Stimulated activated CD4-positive, alpha-beta T cell treated with anti-CD3 and anti-CD28 coated beads, TNF-alpha, amount 100 ng/mL, for 24 hours (primary cell): ENCODE data around the gene SLC25A13.
A peak's percentile ranks its signal among the peaks of the same experiment; 100 is the strongest.
"Not testable (repeated sequence)": the region's sequence is repeated elsewhere in the genome, so short reads cannot be mapped to it uniquely, and the experiment has no call there.

Source experiments
- DNase-seq, 3 experiments: peaks; one replicate each; pipeline ENCODE4 v3.0.0-alpha.2; 2020; ENCODE audit warnings: low read depth in 3 of 3

SLC25A13 gene, protein sequence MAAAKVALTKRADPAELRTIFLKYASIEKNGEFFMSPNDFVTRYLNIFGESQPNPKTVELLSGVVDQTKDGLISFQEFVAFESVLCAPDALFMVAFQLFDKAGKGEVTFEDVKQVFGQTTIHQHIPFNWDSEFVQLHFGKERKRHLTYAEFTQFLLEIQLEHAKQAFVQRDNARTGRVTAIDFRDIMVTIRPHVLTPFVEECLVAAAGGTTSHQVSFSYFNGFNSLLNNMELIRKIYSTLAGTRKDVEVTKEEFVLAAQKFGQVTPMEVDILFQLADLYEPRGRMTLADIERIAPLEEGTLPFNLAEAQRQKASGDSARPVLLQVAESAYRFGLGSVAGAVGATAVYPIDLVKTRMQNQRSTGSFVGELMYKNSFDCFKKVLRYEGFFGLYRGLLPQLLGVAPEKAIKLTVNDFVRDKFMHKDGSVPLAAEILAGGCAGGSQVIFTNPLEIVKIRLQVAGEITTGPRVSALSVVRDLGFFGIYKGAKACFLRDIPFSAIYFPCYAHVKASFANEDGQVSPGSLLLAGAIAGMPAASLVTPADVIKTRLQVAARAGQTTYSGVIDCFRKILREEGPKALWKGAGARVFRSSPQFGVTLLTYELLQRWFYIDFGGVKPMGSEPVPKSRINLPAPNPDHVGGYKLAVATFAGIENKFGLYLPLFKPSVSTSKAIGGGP

DNA sequence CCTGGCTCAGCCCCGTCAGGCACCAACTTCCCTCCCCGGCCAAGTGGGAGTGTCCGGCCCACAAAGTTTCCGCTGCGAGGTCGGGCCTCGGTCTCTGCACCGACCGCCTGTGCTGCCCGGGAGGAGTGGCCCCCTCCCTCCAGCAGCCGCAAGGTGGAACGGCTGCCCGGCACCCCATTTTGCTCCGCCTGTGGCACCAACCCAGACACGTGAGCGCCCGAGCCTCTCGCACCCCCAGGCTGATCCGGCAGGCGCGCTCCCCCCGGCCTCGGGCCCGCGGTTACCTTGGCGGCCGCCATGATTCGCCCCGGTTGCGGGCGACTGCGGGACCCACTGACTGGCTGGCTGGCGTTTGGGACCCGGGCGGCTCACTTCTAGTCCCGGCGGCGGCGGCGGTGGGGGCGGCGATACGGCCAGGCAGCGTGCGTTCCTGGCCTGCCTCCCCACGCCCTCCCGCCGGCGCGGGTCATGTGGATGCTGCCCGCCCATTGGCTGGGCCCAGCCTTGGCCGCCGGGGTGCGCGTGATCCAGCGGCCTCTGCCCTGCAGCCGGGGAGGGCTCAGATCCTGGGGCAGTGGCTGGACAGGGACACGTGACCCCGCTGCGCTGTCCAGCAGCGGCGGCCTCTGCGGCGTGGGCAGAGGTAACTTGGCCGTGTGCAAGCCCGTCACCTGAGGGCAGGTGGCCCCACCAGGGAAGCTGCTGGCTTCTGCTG, at the start of gene SLC25A13:
Gene SLC25A13 (minus strand): TSS at position 441 of the 715 bp plus-strand sequence. CDS start 142 bp downstream, at position 299.
- peak; percentile 34 to 71 (median 46) for DNase-seq

DNA sequence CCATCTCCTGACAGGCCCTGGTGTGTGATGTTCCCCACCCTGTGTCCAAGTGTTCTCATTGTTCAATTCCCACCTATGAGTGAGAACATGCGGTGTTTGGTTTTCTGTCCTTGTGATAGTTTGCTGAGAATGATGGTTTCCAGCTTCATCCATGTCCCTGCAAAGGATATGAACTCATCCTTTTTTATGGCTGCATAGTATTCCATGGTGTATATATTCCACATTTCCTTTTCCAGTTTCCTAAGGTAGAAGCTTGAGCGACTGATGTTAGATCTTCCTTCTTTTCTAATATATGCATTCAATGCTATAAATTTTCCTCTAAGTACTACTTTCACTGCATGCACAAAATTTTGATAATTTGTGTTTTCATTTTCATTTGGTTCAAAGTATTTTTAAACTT, 44.0 kb upstream of the SLC25A13 start:
- not testable (repeated sequence) for DNase-seq

DNA sequence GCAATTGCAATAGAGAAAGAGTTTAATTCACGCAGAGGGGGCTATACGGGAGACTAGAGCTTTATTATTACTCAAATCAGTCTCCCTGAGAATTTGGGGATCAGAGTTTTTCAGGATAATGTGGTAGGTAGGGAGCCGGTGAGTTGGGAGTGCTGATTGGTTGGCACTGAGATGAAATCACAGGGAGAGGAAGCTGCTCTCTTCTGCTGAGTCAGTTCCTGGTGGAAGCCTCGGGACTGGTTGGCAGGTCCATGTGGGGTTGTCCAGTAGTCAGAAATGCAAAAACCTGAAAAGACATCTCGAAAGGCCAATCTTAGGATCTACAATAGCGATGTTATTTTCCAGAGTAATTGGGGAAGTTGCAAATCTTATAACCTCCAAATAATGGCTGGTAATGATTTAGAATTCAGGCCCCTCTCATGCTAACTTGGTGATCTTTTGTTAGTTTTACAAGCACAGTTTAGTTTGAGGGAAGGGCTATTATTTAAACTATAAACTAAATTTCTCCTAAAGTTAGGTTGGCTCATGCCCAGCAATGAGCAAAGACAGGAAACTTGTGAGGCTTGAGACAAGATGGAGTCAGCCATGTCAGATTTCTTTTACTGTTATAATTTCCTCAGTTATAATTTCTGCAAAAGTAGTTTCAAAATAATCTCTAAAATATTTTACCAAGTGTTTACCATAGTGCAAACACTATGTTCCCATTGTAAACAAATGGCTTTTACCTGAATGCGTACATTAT, 39.4 kb upstream of the SLC25A13 start:
- no peak for DNase-seq

DNA sequence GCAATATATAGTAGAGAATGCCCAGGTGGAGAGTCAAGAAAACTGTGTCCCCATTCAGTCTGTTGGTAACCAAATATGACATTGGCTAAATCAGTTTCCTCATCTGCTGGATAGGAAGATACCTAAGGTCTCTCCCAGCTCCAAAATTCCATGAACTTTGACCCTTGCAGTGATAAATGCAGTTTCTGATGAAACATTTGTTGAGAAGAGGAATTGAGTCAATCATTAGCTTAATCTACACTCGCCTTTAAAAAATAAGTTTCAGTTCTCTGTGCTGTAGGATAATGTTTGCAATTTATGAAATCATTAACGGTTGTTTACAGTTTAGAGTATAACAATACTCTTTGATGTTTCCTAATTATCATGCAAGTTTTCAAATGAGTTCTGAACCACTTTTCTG, 38.0 kb upstream of the SLC25A13 start:
- DNase-seq: no peak

DNA sequence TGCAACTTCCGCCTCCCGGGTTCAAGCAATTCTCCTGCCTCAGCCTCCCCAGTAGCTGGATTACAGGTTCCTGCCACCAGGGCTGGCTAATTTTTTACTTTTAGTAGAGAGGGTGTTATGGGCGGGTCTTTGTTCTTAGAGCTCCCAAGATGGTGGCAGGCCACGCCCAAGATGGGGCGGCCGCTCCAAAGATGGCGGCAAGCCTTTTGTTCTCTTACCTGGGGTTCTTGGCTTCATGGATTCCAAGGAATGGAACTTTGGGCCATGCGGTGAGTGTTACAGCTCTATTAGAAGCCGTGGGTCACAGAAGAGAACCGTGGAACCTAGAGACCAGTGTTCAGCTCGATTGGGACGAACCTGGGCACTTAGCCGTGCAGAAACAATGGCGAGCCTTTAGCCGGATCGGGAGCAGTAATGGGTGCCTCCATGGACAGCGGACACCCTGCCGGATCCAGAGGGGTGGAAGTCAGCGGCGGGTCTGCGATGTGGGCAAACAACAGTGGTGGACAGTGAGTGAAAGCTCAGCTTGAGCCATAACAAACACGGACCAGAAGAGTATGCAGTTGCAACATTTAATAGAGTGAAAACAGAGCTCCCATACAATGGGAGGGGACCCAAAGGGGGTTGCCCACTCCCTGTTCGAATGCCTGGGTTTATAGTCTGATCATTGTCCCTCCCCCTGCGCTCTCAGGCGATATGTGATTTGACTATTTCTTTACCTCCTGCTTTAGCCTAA, 36.5 kb upstream of the SLC25A13 start:
- not testable (repeated sequence) for DNase-seq

DNA sequence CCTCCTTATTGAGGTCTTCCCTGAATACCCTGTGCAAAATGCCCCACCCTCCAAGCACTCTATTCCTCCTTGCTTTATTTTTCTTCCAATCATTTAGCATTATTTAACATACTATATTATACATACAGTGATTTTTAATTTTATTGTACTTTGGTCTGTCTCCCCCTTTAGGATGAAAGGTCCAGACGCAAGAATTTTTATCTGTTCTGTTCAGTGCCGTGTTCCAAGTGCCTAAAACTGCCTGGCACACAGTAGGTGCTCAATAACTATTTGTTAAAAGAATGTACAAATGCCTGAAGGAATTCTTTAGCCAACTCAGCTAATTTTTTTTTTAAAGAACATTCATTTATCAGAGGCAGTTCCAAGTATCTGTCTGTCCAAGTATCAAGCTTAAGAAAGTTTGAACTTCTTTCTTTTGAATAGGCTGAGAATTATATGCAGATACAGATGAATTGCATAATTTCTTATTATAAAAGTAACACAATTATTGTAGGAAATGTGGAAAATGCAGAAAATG, 34.1 kb upstream of the SLC25A13 start:
- DNase-seq: no peak

DNA sequence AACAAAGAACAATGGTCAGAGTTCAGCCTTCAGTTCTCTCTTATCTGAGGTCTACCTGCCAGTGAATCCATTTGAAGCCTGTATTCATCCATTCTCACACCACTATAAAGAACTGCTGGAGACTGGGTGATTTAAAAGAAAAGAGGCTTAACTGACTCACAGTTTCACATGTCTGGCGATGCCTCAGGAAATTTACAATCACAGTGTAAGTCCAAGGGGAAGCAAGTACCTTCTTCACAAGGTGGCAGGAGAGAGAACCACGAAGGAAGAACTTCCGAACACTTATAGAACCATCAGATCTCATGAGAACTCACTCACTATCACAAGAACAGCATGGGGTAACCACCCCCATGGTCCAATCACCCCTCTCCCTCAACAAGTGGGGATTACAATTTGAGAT, 33.0 kb upstream of the SLC25A13 start:
- no peak for DNase-seq

DNA sequence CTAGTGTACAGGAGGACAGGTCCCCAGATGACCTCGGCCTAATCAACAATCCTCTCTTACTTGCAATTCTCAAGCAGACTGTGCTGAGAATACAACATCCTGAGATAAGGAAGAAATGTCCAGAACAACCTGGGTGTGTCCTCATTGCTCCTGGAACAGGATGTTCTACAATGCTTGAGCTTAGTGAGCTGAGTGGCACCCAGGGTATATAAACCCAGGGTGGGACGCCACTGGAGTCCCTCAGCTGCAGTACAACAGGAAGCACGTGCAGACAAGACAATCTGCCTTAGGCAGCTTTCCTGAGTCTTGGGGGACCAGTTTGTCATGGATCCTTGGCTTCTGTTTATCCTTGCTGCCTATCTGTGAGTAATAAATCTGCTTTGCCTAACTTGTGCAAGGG, 27.7 kb upstream of the SLC25A13 start:
- no peak for DNase-seq

DNA sequence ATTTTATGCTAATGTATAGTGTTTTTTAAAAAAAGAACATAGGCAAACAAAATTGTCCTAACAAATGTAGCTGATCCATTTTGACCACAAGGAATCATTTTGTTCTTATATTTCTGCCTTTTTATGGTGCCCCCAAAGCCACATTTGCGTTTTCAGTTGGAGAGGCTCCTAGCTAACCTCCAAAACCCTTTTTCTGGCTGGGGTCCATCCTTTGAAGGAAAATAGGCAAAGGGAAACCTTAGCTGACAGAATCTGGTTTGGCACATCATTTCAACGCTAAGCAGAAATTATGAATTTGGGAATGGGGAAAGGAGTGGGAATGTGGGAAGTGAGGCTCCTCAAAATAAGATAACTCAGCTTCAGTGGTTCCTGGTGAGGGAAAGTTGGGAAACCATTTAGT, 25.6 kb upstream of the SLC25A13 start:
- no peak for DNase-seq

DNA sequence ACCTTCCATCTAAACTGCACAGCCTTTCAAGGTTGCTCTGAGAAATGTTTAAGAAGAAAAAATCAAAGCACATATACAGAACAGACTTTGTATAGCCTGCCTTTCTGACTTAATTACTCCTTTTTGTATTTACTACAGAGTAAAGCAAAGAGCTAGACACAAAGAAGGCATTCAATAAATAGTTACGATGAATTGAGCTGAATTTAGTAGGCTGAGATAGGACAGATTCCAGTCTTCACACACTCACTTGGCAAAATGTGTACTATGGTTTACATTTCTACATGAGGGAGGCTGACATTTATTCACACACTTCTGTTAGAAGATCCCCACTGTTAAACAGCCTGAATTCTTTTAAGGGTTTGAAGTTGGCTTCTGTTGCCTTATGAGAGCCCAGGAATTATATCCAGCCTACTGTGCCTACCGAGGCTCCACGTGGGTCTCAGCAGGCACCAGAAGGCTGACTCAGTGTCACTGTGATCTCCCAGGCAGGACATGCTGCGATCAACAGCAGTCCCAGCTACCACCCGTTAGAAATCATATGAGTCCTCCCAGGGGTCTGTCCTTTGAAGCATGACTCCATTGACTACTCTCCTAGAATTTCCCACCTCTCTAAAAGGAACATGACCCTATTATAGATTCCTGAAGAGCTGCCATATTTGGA, 24.5 kb upstream of the SLC25A13 start:
- DNase-seq: no peak

DNA sequence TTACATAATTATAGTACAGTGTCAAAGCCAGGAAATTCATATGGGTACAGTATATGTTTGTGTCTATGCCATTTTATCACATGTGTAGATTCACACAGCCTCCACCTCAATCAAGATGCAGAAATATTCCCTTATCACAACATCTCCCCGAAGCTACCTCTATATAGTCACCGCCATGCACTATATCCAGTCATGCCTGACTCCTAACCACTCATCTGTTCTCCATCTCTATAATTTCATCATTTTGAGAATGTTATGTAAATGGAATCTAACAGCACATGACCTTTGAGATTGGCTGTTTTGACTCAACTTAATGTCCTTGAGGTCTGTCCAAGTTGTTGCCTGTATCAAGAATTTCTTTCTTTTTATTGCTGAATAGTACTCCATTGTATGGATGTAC, 22.3 kb upstream of the SLC25A13 start:
- DNase-seq: no peak

DNA sequence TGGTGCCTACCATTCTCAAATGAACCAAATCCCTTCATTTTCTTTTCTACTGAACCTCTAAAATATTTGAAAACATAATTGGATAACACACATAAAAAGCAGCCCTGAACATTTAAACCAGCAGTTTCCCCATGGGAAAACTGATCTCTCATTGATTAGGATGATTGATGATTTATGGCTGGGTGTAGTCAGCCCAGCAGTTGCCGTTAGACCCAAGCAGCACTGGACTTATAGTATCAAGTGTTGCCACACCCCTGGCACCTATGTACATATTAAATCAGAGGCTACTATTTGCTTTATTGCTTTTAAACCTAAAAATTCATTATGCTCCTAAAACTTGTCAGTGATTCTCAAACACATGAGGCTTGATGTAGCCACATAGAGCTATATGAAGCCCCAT, 20.2 kb upstream of the SLC25A13 start:
- no peak for DNase-seq

DNA sequence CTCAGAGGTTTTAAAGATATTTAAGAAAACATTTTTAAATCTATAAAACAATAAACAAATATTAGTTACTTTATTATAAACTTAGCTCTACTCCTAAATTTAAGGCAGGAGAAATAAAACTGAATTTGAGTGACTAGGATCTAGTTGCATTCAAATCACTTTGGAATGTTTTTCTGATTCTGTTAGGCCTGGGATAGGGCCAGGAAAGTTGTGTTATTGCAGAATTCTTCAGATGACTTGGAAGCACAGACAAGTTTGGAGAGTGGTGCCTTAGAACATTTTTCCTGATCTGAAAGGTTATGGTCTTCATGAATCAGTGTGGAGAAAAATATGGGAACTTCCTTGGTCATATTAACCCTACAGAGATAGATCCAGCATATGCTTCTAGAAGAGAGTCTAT, 15.6 kb upstream of the SLC25A13 start:
- DNase-seq: no peak

DNA sequence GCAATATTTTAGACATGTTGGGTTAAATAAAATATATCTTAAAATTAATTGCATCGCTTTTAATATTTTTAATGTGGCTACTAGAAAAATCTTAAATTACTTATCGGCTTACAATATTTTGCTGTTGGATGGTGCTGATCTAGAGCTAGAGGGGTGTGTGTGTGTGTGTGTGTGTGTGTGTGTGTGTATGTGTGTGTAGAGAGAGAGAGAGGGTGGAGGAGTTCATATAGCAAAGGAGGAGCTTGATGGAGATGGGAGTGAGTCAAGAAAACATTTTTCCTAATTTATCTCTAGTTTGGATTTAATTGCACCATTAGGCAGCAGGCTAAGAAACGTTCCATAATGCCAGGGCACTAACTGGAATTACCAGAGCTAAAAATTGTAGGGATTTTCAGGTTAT, 10.4 kb upstream of the SLC25A13 start:
- DNase-seq: no peak

DNA sequence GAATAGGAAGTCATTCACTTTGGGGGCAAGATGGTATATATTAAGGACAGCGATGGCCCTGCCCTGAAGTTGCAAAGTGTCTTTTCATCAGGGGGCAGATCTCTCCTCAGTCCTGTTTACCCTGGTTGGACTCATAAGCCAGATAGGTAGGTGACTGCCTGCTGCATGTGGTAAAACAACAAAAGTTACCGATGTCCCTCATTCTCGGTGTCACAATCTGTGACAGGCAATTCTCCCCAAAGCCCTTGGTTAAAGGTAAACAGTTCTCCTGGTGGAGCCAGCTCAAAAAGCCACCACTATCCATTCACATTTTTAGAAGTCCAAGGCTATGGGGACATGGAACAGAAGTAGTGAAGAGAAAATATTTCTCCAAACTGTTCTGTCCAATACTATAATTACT, 9.9 kb upstream of the SLC25A13 start:
- DNase-seq: no peak

DNA sequence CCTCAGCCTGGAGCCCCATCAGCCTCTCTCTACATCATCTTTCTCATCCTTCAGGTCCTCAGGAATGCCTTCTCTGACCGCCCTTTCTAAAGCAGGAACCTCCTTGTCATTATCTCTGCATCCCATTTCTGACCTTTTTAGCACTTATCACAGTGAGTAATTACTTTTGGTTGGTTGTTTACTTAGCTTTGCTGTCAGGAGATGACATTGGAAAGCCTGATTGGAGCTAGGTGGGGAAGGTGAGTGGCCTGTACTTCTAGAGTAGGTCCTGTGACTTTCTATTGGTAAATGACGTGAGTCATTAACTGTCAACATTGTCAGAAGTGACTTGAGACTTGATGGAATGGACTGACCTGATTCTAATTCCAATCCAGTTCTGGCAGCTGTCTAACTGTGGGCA, 9.3 kb upstream of the SLC25A13 start:
- DNase-seq: no peak

DNA sequence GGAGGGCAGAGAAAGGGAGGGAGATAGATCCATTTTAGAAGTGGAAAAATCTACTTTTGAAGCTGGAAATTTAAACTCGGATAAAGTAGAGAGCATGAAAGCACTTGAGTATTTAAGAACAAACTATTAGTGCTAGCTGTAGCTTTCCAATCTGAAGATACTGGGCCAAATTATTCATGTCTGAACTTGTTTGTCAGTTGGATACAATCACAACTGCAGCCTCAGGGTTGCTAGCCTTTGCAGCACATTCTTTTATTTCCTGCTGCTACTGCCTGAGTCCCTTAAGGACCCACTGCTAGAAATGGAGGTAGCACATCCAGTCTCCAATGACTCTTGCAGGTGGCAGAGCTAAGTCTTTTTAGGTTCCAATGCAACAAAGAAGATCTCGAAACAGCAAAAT, 8.3 kb upstream of the SLC25A13 start:
- DNase-seq: no peak

DNA sequence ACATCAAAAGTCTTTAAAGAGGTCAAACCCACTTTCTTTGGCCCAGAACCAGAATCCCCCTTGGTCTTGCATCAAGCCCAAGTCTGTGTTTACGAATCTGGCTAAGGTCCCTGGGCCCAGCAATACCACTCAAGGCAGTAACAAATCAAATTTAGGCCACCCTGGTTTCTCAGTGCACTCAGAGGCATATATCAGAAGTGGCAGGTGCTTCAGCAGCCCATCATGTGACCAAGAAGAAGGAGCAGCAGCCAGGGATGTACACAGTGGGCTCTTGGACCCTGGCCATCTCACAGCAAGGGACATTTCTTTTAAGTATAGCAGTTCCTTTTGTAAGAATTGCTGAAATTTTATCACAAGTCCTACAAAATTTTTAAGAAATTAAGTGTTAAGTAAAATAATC, 7.3 kb upstream of the SLC25A13 start:
- no peak for DNase-seq

DNA sequence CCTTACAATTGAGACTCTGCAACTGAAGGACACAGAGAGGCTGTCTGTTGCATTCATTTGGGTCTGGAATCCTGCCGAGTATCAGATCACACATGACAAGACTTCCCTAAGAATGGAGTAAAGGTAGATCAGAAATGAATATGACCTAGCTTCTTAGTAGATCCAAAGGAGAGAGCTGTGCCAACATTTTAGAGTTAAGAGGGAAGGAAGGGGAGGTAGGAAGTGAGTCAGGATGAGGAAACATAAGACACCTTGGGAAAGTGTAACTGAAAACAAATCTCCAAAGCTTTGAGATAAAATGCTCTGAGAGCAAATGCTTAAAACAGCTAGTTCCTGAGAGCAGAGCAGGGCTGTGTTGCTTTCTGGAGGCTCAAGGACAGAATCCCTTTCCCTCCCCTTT, 6.1 kb upstream of the SLC25A13 start:
- no peak for DNase-seq

DNA sequence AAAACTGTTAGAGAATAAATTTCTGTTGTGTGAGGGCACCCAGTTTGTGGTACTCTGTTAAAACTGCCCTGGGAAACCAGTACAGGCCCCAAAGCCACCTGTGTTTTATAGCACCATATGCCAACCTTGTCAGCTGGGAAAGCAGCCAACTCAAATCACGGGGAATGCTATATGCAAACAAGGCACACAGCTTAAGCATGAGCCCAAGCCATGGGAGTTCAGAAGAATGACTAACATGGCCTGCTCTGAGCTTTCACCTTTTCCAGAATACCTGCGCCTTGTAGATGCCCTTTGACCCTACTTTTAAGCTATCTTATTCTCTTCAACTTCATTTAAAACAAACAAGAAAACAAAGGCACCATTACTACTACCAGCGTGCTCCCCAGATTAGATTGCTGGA, 5.5 kb upstream of the SLC25A13 start:
- no peak for DNase-seq

DNA sequence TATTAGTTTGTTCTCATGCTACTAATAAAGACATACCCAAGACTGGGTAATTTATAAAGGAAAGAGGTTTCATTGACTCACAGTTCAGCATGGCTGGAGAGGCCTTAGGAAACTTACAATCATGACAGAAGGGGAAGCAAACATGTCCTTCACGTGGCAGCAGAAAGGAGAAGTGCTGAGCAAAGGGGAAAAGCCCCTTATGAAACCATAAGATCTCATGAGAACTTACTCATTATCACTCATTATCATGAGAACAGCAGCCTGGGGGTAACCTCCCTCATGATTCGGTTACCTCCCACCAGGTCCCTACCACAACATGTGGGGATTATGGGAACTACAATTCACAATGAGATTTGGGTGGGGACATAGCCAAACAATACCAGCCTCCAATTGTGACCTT, 4.9 kb upstream of the SLC25A13 start:
- DNase-seq: not testable (repeated sequence)
